HEK293 (cell line): ENCODE measurements around the gene DGKG.

Experiments
- BCL11B ChIP-seq: fragments of 450-650 bp; formaldehyde crosslinking; IDR thresholded peaks from 2 replicates; pipeline ENCODE4 v1.5.1; 2016; ENCODE audit warnings: low read depth, missing biosample characterization, missing genetic modification characterization
- CTCF ChIP-seq: fragments of 450-650 bp; formaldehyde crosslinking; IDR thresholded peaks from 2 replicates; pipeline ENCODE4 v1.5.1; 2016; ENCODE audit warnings: missing biosample characterization, missing genetic modification characterization
- FEZF1 ChIP-seq: fragments of 450-650 bp; formaldehyde crosslinking; IDR thresholded peaks from 2 replicates; pipeline ENCODE4 v1.5.1; 2016; ENCODE audit warnings: missing biosample characterization, missing genetic modification characterization
- GLI2 ChIP-seq: fragments of 450-650 bp; formaldehyde crosslinking; IDR thresholded peaks from 2 replicates; pipeline ENCODE4; 2017; ENCODE audit warnings: missing biosample characterization, missing genetic modification characterization, low read depth, borderline replicate concordance
- GLIS1 ChIP-seq: fragments of 450-650 bp; formaldehyde crosslinking; IDR thresholded peaks from 2 replicates; pipeline ENCODE4 v1.5.1; 2016; ENCODE audit warnings: missing biosample characterization, missing genetic modification characterization
- GLIS2 ChIP-seq: fragments of 450-650 bp; formaldehyde crosslinking; IDR thresholded peaks from 2 replicates; pipeline ENCODE4 v1.5.1; 2016; ENCODE audit warnings: missing biosample characterization, missing genetic modification characterization
- HOXD13 ChIP-seq: sonication (generic); formaldehyde crosslinking; IDR thresholded peaks from 2 replicates; pipeline ENCODE4 v1.8.0; 2022; ENCODE audit warnings: missing genetic modification reagents, borderline replicate concordance
- KLF9 ChIP-seq: fragments of 450-650 bp; formaldehyde crosslinking; IDR thresholded peaks from 2 replicates; pipeline ENCODE4 v1.5.1; 2016; ENCODE audit warnings: missing biosample characterization, missing genetic modification characterization, low read depth
- OSR2 ChIP-seq: fragments of 450-650 bp; formaldehyde crosslinking; IDR thresholded peaks from 2 replicates; pipeline ENCODE4 v1.5.1; 2016; ENCODE audit warnings: missing biosample characterization, missing genetic modification characterization
- PBX3 ChIP-seq: sonication (generic); formaldehyde crosslinking; IDR thresholded peaks from 2 replicates; pipeline ENCODE4 v1.8.1; 2022; ENCODE audit warnings: mild to moderate bottlenecking, moderate library complexity, missing genetic modification reagents
- PRDM6 ChIP-seq: fragments of 450-650 bp; formaldehyde crosslinking; IDR thresholded peaks from 2 replicates; pipeline ENCODE4 v1.5.1; 2017; ENCODE audit warnings: missing biosample characterization, missing genetic modification characterization
- SETDB1 ChIP-seq: IDR thresholded peaks from one replicate; pipeline ENCODE4 v1.6.1; 2017; ENCODE audit warnings: mild to moderate bottlenecking, low read length, moderate library complexity, mixed read lengths; ENCODE audit not compliant: insufficient read length
- ZBTB1 ChIP-seq: fragments of 450-650 bp; formaldehyde crosslinking; IDR thresholded peaks from 2 replicates; pipeline ENCODE4 v1.5.1; 2016; ENCODE audit warnings: missing biosample characterization, missing genetic modification characterization
- ZBTB48 ChIP-seq: fragments of 450-650 bp; formaldehyde crosslinking; IDR thresholded peaks from 2 replicates; pipeline ENCODE4 v1.5.1; 2016; ENCODE audit warnings: missing biosample characterization, missing genetic modification characterization
- ZNF148 ChIP-seq: fragments of 450-650 bp; formaldehyde crosslinking; IDR thresholded peaks from 2 replicates; pipeline ENCODE4 v1.5.0; 2017; ENCODE audit warnings: missing biosample characterization, missing genetic modification characterization, borderline replicate concordance
- ZNF16 ChIP-seq: fragments of 450-650 bp; formaldehyde crosslinking; IDR thresholded peaks from 2 replicates; pipeline ENCODE4 v1.5.1; 2016; ENCODE audit warnings: low read depth, missing biosample characterization, missing genetic modification characterization
- ZNF169 ChIP-seq: fragments of 450-650 bp; formaldehyde crosslinking; IDR thresholded peaks from 2 replicates; pipeline ENCODE4 v1.5.1; 2016; ENCODE audit warnings: missing biosample characterization, missing genetic modification characterization
- ZNF426 ChIP-seq: fragments of 450-650 bp; formaldehyde crosslinking; IDR thresholded peaks from 2 replicates; pipeline ENCODE4 v1.5.1; 2017; ENCODE audit warnings: missing biosample characterization, missing genetic modification characterization, mild to moderate bottlenecking, inconsistent platforms, moderate library complexity
- ZNF518A ChIP-seq: fragments of 450-650 bp; formaldehyde crosslinking; conservative IDR thresholded peaks from 2 replicates; pipeline ENCODE4 v1.5.1; 2016; ENCODE audit warnings: low read depth, missing biosample characterization, missing genetic modification characterization
- ZNF530 ChIP-seq: fragments of 450-650 bp; formaldehyde crosslinking; IDR thresholded peaks from 2 replicates; pipeline ENCODE4 v1.5.1; 2016; ENCODE audit warnings: low read depth, missing biosample characterization, missing genetic modification characterization
- ZNF585B ChIP-seq: fragments of 450-650 bp; formaldehyde crosslinking; IDR thresholded peaks from 2 replicates; pipeline ENCODE4 v1.5.1; 2016; ENCODE audit warnings: missing biosample characterization, missing genetic modification characterization
- ZNF621 ChIP-seq: fragments of 450-650 bp; formaldehyde crosslinking; IDR thresholded peaks from 2 replicates; pipeline ENCODE4 v1.5.1; 2017; ENCODE audit warnings: missing biosample characterization, missing genetic modification characterization
- ZNF776 ChIP-seq: fragments of 450-650 bp; formaldehyde crosslinking; IDR thresholded peaks from 2 replicates; pipeline ENCODE4 v1.5.0; 2017; ENCODE audit warnings: missing biosample characterization, missing genetic modification characterization, borderline replicate concordance
- ZNF777 ChIP-seq: fragments of 450-650 bp; formaldehyde crosslinking; IDR thresholded peaks from 2 replicates; pipeline ENCODE4 v1.5.1; 2017; ENCODE audit warnings: missing biosample characterization, missing genetic modification characterization, borderline replicate concordance
- ZNF843 ChIP-seq: fragments of 450-650 bp; formaldehyde crosslinking; IDR thresholded peaks from 2 replicates; pipeline ENCODE4 v1.5.1; 2016; ENCODE audit warnings: missing biosample characterization, missing genetic modification characterization
- ZSCAN16 ChIP-seq: fragments of 450-650 bp; formaldehyde crosslinking; IDR thresholded peaks from 2 replicates; pipeline ENCODE4 v1.5.1; 2016; ENCODE audit warnings: missing biosample characterization, missing genetic modification characterization
- ZSCAN23 ChIP-seq: fragments of 450-650 bp; formaldehyde crosslinking; IDR thresholded peaks from 2 replicates; pipeline ENCODE4 v1.5.1; 2016; ENCODE audit warnings: missing biosample characterization, missing genetic modification characterization

DGKG gene

GRCh38 chr3:186361762-186362536 lies at the start of gene DGKG (continued):
- TF ChIP-seq PRDM6 (no peak), BCL11B (tag by site-specific recombination) (no peak), ZBTB48 (tag by site-specific recombination) (no peak), ZNF530 (tag by site-specific recombination) (no peak), ZNF16 (tag by site-specific recombination) (no peak), KLF9 (tag by site-specific recombination) (0 out of 2 replicates have a peak, but pooled peaks have one; percentile 24), ZNF621 (tag by site-specific recombination) (no peak), ZNF843 (no peak), ZSCAN16 (tag by site-specific recombination) (no peak), SETDB1 (no peak), OSR2 (tag by site-specific recombination) (no peak), ZSCAN23 (tag by site-specific recombination) (no peak), ZNF585B (tag by site-specific recombination) (no peak), GLIS2 (tag by site-specific recombination) (peak; percentile 65), ZNF169 (no peak), ZNF518A (tag by site-specific recombination) (no peak), ZNF148 (tag by site-specific recombination) (no peak), ZBTB1 (tag by site-specific recombination) (no peak), ZNF777 (tag by site-specific recombination) (no peak), GLI2 (no peak), HOXD13 (no peak), ZNF776 (tag by site-specific recombination) (no peak), GLIS1 (tag by site-specific recombination) (no peak), FEZF1 (tag by site-specific recombination) (no peak), CTCF (tag by site-specific recombination) (no peak), PBX3 (no peak), ZNF426 (tag by site-specific recombination) (no peak)
